AG04449 (cell line): ENCODE results near the gene TPP1.

Source experiments
- CTCF ChIA-PET: fragments of 350-600 bp; formaldehyde crosslinking; extraction: SDS; loops from one replicate; lab custom pipeline; 2021; ENCODE audit warnings: antibody characterized with exemption; lab: Yijun Ruan, JAX
- POLR2A ChIA-PET: fragments of 400-600, 350-600 bp; formaldehyde crosslinking; extraction: SDS; loops from one replicate; lab custom pipeline; 2020; ENCODE audit warnings: antibody characterized with exemption, inconsistent platforms; lab: Yijun Ruan, JAX
- DNase-seq: peaks from one replicate; pipeline ENCODE4 v3.0.0-alpha.2; 2010; ENCODE audit warnings: low read depth, low spot score
- H3K4me3 ChIP-seq: 2 replicates; pipeline ENCODE4 v1.5.1; 2011; ENCODE audit warnings: low read depth, mild to moderate bottlenecking, control low read depth, low read length
- CTCF ChIP-seq: IDR thresholded peaks from one replicate; pipeline ENCODE4 v1.5.1; 2011; ENCODE audit warnings: mild to moderate bottlenecking, moderate library complexity, low read length, control low read depth, inconsistent platforms; ENCODE audit not compliant: insufficient read depth; ENCODE audit errors: missing control alignments

Gene TPP1

GRCh38 chr11:6608011-6608410 lies 11.2 kb downstream of the TPP1 start:
- ChIA-PET POLR2A (interaction anchor here (0.6 to 0.9 kb wide), 3 partner anchors 8 to 15 kb away, joined by 3 to 4 read pairs (median 3); no protein-coding TSS in a partner anchor), CTCF (interaction anchor here (1.1 to 1.8 kb wide), 8 partner anchors 10 to 230 kb away, joined by 3 to 8 read pairs (median 4); partner anchors contain the start of genes MRPL17 and TPP1)
- no peak for DNase-seq
- peak overlapping the region; percentile 21 for H3K4me3 ChIP-seq
- no peak for TF ChIP-seq CTCF

- no peak for TF ChIP-seq CTCF
- DNase-seq: no peak
- POLR2A ChIA-PET: interaction anchor here (0.6 to 1.2 kb wide), 7 partner anchors 9 to 228 kb away, joined by 3 to 9 read pairs (median 3); partner anchors contain the start of genes MRPL17 and TPP1
- CTCF ChIA-PET: interaction anchor here (1.4 to 4.4 kb wide), 8 partner anchors 11 to 229 kb away, joined by 3 to 19 read pairs (median 4); partner anchors contain the start of genes MRPL17 and TPP1
- peak overlapping the region; percentile 21 for H3K4me3 ChIP-seq
These were observed 11.9 kb downstream of the TPP1 start for GRCh38 chr11:6607190-6607795.

- H3K4me3 ChIP-seq: peak overlapping the region; percentile 40
- peak; percentile 68 for DNase-seq
- ChIA-PET POLR2A (interaction anchor here (0.6 to 1.2 kb wide), 5 partner anchors 12 to 227 kb away, joined by 3 to 9 read pairs (median 3); partner anchors contain the start of genes MRPL17 and TPP1), CTCF (interaction anchor here (1.4 to 4.4 kb wide), 7 partner anchors 12 to 229 kb away, joined by 3 to 19 read pairs (median 4); partner anchors contain the start of genes MRPL17 and TPP1)
- TF ChIP-seq CTCF: no peak
These were observed 12.6 kb downstream of the TPP1 start for GRCh38 chr11:6606471-6607189.

GRCh38 chr11:6604790-6605189 lies 14.4 kb downstream of the TPP1 start:
- ChIA-PET POLR2A (interaction anchor here (0.7 to 1.0 kb wide), 3 partner anchors 14 to 124 kb away, joined by 3 to 4 read pairs (median 4); partner anchors contain the start of genes ARFIP2, TIMM10B and TPP1), CTCF (interaction anchor here (0.6 to 4.4 kb wide), 18 partner anchors 8 to 1043 kb away, joined by 3 to 19 read pairs (median 4); partner anchors contain the start of genes MRPL17 and TPP1)
- no peak for DNase-seq
- TF ChIP-seq CTCF: no peak
- H3K4me3 ChIP-seq: peak overlapping the region; percentile 97

GRCh38 chr11:6604081-6604626 lies 15.1 kb downstream of the TPP1 start:
- CTCF ChIA-PET: interaction anchor here (0.9 to 4.4 kb wide), 16 partner anchors 9 to 241 kb away, joined by 3 to 19 read pairs (median 4); partner anchors contain the start of genes MRPL17 and TPP1
- H3K4me3 ChIP-seq: peak overlapping the region; percentile 97
- TF ChIP-seq CTCF: peak; percentile 32
- POLR2A ChIA-PET: interaction anchor here (0.7 to 1.0 kb wide), 5 partner anchors 13 to 123 kb away, joined by 3 to 4 read pairs (median 3); partner anchors contain the start of genes ARFIP2, TIMM10B and TPP1
- no peak for DNase-seq
